Adrenal gland (tissue), 19 donors: ENCODE data around the gene IFNL4. TPM values are rescaled to one million over a fixed set of nuclear protein-coding genes. Genes with fewer than 3 reads are reported as not detected.

Experiments used
- DNase-seq, 7 donors: peaks; one replicate each; pipeline ENCODE4 v3.0.0-alpha.2; 2019 to 2020
- H3K27ac ChIP-seq, 5 donors: fragments of 200-600 bp; sonication (generic) in 4 of 5; 1 replicate in 3 of 5; 2 replicates in 2 of 5; pipeline versions ENCODE4 v1.5.1 to v1.8.0; 2016 to 2020; ENCODE audit warnings: mild to moderate bottlenecking in 1 of 5
- H3K27me3 ChIP-seq: fragments of 200-600 bp; 2 replicates; pipeline ENCODE4 v1.8.0; 2021
- H3K36me3 ChIP-seq, 2 donors: fragments of 200-600 bp; replicated peaks in 1 of 2; 1 replicate in 1 of 2; 2 replicates in 1 of 2; pipeline versions ENCODE4 v1.5.1 to v1.8.0; 2018 to 2022
- H3K4me1 ChIP-seq, 2 donors: fragments of 200-600 bp; replicated peaks in 1 of 2; 1 replicate in 1 of 2; 2 replicates in 1 of 2; pipeline versions ENCODE4 v1.5.1 to v1.8.0; 2018 to 2021
- H3K4me3 ChIP-seq, 4 donors: fragments of 200-600 bp; sonication (generic) in 3 of 4; one replicate each; pipeline ENCODE4 v1.5.1; 2016 to 2018
- H3K9me3 ChIP-seq, 3 donors: fragments of 200-600 bp; sonication (generic) in 1 of 3; replicated peaks in 1 of 3; 1 replicate in 2 of 3; 2 replicates in 1 of 3; pipeline versions ENCODE4 v1.5.1 to v1.8.0; 2016 to 2021
- CTCF ChIP-seq, 6 experiments: fragments of 450-650 bp in 4 of 6; fragments of 200-600 bp in 2 of 6; sonication (generic) in 1 of 6; IDR thresholded peaks; 1 replicate in 5 of 6; 2 replicates in 1 of 6; pipeline versions ENCODE4 v1.5.1 to v1.8.0; 2016 to 2021; ENCODE audit warnings: antibody characterized with exemption in 6 of 6, mild to moderate bottlenecking in 2 of 6, moderate library complexity in 1 of 6
- POLR2A ChIP-seq, 2 donors: fragments of 450-650 bp; IDR thresholded peaks; one replicate each; pipeline ENCODE4 v1.6.1; 2017; ENCODE audit warnings: antibody characterized with exemption in 2 of 2, mild to moderate bottlenecking in 2 of 2, moderate library complexity in 1 of 2
- WGBS, 4 donors: extraction: QIAGEN DNeasy Blood & Tissue Kit in 2 of 4; methylation state at CpG; one replicate each; pipeline versions ENCODE4 v1.1.5 to v1.1.7; 2013 to 2017; 5-methylcytosine and 5-hydroxymethylcytosine counted together
- intact Hi-C, 2 donors: fragments of 100-400 bp; cut with DNase I; formaldehyde crosslinking; loops; one replicate each; pipeline versions ENCODE4 v1.14.1 to v1.15.0; 2022 to 2023
- long read RNA-seq, 10 donors: library from polyadenylated mRNA in 3 of 10; unstranded in 2 of 10; stranded (forward) in 1 of 10; transcript quantifications; one replicate each; pipeline ENCODE4 v2.0.0 and lab custom pipeline, GENCODE V29; 2021 to 2026
- polyA plus RNA-seq, 3 donors: library from polyadenylated mRNA; stranded (reverse); fragments of 200-250 nt in 2 of 3; fragments of 350-450 nt in 1 of 3; fragmentation: Illumina TruSeq in 1 of 3; extraction: RNeasy Lipid Tissue Mini Kit (QIAGEN cat#74804) in 1 of 3; gene quantifications; one replicate each; pipeline ENCODE4 v1.2.3, GENCODE V29; 2013 to 2014
- total RNA-seq, 9 donors: library from RNA; depleted of rRNA in 4 of 9; stranded (reverse); fragments of >200 nt in 4 of 9; fragments of 120-200 nt in 1 of 9; fragmentation: NEBNext Ultra II Directional in 1 of 9; extraction: Animal tissue kit (Norgen Biotek cat#: 25700) in 1 of 9; gene quantifications; one replicate each; pipeline versions ENCODE4 v1.1.0 to v1.2.4, GENCODE V29; 2013 to 2023
- donor health status: healthy with polysubstance abuse.
- donor health status: Bipolar disorder and iron deficiency.
- donor health status: DM: yes; HTN: yes; CAD: no.
- donor health status: DM: no; HTN: no; CAD: no.
- donor health status: DM: no; HTN: no; CAD: no.
- donor health status: DM: yes; HTN: yes; CAD: no.

The IFNL4 gene
- not detected for total RNA-seq
- polyA plus RNA-seq = not detected
- long read RNA-seq, donor 1 = 0 reads
- long read RNA-seq, donor 2 = 0 reads
- long read RNA-seq, donor 3 = 0 reads
- long read RNA-seq, donor 4 = 0 reads
- long read RNA-seq, donor 5 = 0 reads
- long read RNA-seq, donor 6 = 0 reads
- long read RNA-seq, donor 7 = 0 reads
- long read RNA-seq, donor 8 = 0 reads
- long read RNA-seq, donor 9 = 0 reads
- long read RNA-seq, donor 10 = 0 reads

DNA sequence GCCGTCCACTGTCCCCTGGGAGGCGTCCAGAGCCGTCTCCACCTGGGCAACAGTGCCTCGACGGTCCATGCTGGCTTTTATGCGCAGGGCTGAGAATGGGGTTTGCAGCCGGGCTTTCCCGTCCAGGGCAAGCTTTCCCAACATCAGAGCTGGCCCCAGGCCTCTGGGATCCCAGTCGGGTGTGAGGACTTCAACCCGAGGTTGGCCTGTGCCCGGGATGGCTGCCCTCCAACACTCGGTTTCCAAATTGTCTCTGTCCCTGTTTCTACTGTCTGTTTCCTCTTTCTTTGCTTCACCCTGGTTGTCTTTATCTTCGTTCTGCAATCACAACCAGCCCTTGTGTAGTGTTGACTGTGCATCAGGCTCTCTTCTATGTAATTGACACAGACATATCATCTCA lies at the start of gene IFNL4:
IFNL4 (minus strand) TSS at position 51 of the 400 bp plus-strand sequence.
- H3K27ac ChIP-seq = no peak within 1 kb of the TSS
- peaks cover 28% of the 10 kb centered on the region for H3K27me3 ChIP-seq
- 70 to 74% (median 72%) methylated on average over 13 of the region's 13 CpGs for WGBS, 4 donors
- intact Hi-C loops = no loop called here
- H3K9me3 ChIP-seq = no peaks in the 10 kb centered on the region
- no peak within 1 kb of the TSS for H3K4me3 ChIP-seq
- H3K36me3 ChIP-seq = no peaks in the 10 kb centered on the region
- DNase-seq = no peak
- no peak for TF ChIP-seq POLR2A (IDR thresholded peaks at IDR 0.05)
- no peak for TF ChIP-seq CTCF (IDR thresholded peaks at IDR 0.05)
- H3K4me1 ChIP-seq = no peaks in the 10 kb centered on the region

- no peaks in the 10 kb centered on the region for H3K36me3 ChIP-seq
- no peaks in the 10 kb centered on the region for H3K4me1 ChIP-seq
- H3K4me3 ChIP-seq = no peak overlapping the region
- peaks cover 6% of the 10 kb centered on the region for H3K27me3 ChIP-seq
- H3K9me3 ChIP-seq = no peaks in the 10 kb centered on the region
- DNase-seq = no peak
- no peak for TF ChIP-seq CTCF (IDR thresholded peaks at IDR 0.05)
- TF ChIP-seq POLR2A (IDR thresholded peaks at IDR 0.05) = no peak
- intact Hi-C loops = no loop called here
- no peak overlapping the region for H3K27ac ChIP-seq
- WGBS, 4 donors = 52 to 68% (median 55%) methylated on average over 13 to 17 of the region's 17 CpGs
Measured at GRCh38 chr19:39297931-39298634, 49.4 kb upstream of the IFNL4 start.

DNA sequence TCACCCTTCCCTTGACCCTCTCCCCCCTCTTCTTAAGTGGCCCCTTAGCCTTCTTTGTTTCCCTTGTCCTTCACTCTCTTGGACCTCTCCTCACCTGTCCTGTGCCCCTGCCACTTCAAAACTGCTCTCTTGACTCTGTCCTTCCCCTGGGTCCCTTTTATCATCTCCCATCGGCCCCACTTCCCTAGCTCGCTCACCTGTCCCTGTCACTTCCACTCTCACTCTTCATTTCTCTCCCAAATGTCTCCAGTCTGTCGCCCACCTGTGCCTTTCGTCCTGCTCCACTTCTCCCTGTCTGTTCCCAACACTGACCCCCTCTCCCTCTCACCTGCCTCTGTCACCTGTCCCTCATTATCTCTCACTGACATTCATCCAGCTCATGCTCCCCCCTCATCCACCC lies 48.2 kb upstream of the IFNL4 start:
- Histone ChIP-seq H3K9me3 (no peaks in the 10 kb centered on the region), H3K27ac (no peak overlapping the region), H3K27me3 (peaks cover 6% of the 10 kb centered on the region), H3K4me3 (no peak overlapping the region), H3K4me1 (no peaks in the 10 kb centered on the region), H3K36me3 (no peaks in the 10 kb centered on the region)
- intact Hi-C loops = no loop called here
- WGBS, 4 donors = 83 to 89% (median 87%) methylated on average over 4 of the region's 4 CpGs
- no peak for DNase-seq
- TF ChIP-seq CTCF (IDR thresholded peaks at IDR 0.05) (no peak), POLR2A (IDR thresholded peaks at IDR 0.05) (no peak)

- WGBS, 4 donors = 80 to 90% (median 87%) methylated on average over 10 to 11 of the region's 11 CpGs
Measured at GRCh38 chr19:39296055-39296645, 47.5 kb upstream of the IFNL4 start, which contains the start of gene IFNL1. Gene IFNL1, plus strand, starts transcription at chr19:39296407. Its CDS starts 15 bp downstream, at chr19:39296422.

More at GRCh38 chr19:39296055-39296645, 47.5 kb upstream of the IFNL4 start, which contains the start of gene IFNL1:
- intact Hi-C loops = no loop called here
- Histone ChIP-seq H3K4me1 (no peaks in the 10 kb centered on the region), H3K36me3 (no peaks in the 10 kb centered on the region), H3K4me3 (no peak within 1 kb of the TSS), H3K9me3 (no peaks in the 10 kb centered on the region), H3K27ac (no peak within 1 kb of the TSS), H3K27me3 (peaks cover 6% of the 10 kb centered on the region)
- TF ChIP-seq POLR2A (IDR thresholded peaks at IDR 0.05) = no peak
- TF ChIP-seq CTCF (IDR thresholded peaks at IDR 0.05) = no peak
- no peak for DNase-seq
